HUDEP-2 (cell line): Measurements from ENCODE around the gene MTNR1B.

ENCODE experiments used
- DNase-seq, 76 experiments: peaks; one replicate each; lab custom pipeline; 2025; ENCODE audit not compliant: unreplicated experiment in 76 of 76; lab: John Stamatoyannopoulos, UW

MTNR1B gene

DNA sequence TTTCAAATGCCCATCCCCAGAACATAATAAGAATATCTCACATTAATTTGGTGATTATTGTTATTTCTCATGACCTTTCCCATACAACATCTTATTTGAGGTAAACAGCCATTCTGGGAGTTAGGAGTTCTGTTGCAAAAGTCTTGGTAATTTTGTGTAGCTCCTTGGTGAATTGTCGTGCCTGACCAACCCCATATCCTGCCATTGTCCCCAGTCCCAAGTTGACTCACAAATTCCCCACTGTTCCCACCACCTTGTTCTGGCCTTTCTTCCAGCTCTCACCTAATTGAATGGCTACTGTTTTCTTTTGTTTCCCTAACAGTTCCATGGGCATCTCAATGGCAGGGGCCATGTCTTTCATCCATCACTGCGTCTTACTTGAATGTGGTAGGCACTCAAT is 8.0 kb downstream of the MTNR1B start:
- no peak for DNase-seq

DNA sequence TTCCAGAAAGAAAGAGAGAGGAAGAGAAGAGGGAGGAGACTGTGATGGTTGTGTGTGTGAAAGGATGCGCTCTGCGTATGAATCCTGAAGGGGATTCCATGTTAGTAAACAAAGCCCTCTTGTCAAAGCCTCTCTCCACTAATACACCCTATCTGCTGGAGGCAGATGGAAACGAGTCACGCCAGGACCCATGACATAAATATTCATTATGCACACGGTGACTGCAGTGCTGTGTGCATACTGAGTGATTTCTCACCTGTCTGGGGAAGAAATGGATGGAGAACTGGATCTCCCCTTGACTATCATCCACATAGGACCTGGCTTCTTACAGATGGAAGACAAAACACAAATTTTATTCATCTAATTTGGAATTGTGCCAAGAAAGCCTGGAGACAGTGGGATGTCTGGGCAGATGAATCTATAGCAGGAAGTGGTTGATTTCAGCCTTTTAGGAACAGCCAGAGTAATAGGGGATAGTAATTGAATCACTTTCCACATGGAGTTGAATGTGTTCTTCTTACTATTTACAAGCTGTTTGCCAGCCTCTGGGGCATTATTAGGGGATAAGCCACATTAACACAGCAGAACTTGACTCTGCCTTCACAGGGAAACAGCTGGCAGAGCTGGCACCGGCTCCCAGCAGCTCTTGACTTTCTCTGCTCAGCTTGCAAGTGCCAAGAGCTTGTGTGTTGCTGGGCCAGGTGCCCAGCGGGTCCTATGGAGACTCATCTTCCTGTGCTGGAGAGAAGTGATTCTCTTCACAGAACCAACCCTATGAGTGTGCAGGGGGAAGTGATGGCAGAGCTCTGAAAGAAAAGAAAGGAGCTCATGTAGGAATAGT is 9.0 kb downstream of the MTNR1B start:
- no peak for DNase-seq

GRCh38 chr11:92979176-92979575 is 9.7 kb downstream of the MTNR1B start:
- no peak for DNase-seq

DNA sequence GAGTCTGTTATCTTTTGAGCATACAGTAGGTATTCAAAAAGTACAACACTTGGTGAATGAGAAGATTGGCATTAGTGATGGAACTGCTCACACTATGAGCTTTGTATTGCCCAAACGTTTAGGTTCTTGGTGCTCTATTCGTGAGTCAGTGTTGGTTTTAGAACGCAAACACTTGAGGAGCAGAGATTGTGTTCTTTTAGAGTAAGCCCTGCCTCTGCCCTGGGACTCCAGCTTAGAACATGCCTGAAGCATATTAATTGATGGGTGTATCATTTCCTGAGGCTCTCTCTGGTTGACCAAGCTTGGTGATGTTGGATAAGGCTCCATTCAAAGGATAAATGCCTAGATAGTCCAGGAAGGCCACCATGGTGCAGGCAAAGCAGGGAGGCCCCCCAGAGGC is 10.9 kb downstream of the MTNR1B start:
- DNase-seq: no peak

DNA sequence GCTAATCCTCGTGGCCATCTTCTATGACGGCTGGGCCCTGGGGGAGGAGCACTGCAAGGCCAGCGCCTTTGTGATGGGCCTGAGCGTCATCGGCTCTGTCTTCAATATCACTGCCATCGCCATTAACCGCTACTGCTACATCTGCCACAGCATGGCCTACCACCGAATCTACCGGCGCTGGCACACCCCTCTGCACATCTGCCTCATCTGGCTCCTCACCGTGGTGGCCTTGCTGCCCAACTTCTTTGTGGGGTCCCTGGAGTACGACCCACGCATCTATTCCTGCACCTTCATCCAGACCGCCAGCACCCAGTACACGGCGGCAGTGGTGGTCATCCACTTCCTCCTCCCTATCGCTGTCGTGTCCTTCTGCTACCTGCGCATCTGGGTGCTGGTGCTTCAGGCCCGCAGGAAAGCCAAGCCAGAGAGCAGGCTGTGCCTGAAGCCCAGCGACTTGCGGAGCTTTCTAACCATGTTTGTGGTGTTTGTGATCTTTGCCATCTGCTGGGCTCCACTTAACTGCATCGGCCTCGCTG is 12.1 kb downstream of the MTNR1B start:
- no peak for DNase-seq

- DNase-seq: no peak
These were observed 17.1 kb downstream of the MTNR1B start for GRCh38 chr11:92986585-92986984.

- DNase-seq: no peak
These were observed 23.6 kb downstream of the MTNR1B start for GRCh38 chr11:92993004-92993403.

- DNase-seq: peak in 37 of 76 experiments; percentile 6 to 77 (median 20)
These were observed 31.3 kb downstream of the MTNR1B start for GRCh38 chr11:93000511-93001476.

GRCh38 chr11:93001806-93002205 is 32.4 kb downstream of the MTNR1B start:
- DNase-seq: no peak

DNA sequence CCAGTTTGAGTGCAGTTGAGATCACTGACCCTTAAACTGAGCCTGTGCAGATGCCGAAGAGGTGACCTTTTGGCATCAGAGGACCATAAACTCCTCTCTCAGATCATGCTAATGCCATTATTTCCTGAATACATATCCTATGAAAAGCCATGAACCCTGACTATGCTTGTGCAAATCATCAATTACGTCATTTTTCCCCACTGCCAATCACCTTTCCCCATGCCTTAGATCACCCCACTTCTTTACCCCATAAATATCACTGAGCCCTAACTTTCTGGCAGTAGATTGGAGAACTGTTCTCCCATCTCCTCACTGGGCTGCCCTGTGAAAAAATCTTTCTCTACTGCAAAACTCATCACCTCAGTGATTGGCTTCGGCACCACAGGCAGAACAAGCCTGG is 32.9 kb downstream of the MTNR1B start:
- DNase-seq: no peak

GRCh38 chr11:93005239-93005638 is 35.8 kb downstream of the MTNR1B start:
- DNase-seq: no peak

- no peak for DNase-seq
These were observed 44.2 kb downstream of the MTNR1B start for GRCh38 chr11:93013646-93014045.

DNA sequence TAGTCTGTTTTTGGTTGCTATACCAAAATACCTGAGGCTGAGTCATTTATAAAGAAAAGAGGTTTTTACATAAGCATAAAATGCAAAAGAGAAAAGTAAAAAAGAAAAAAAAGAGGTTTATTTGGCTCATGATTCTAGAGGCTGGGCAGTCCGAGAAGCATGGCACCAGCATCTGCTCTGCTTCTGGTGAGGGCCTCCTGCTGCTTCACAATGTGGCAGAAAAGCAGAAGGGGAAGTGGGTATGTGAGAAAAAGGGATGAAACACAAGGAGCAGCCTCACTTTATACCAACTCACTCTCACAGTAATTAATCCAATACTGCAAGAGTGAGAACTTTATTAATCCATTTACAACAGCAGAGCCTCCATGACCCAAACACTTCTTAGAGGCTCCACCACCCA is 47.1 kb downstream of the MTNR1B start:
- no peak for DNase-seq

- DNase-seq: peak in 2 of 76 experiments; percentile 1 to 8
These were observed 48.6 kb downstream of the MTNR1B start for GRCh38 chr11:93017821-93018690.

GRCh38 chr11:93020248-93021046 is 51.0 kb downstream of the MTNR1B start:
- DNase-seq: no peak

DNA sequence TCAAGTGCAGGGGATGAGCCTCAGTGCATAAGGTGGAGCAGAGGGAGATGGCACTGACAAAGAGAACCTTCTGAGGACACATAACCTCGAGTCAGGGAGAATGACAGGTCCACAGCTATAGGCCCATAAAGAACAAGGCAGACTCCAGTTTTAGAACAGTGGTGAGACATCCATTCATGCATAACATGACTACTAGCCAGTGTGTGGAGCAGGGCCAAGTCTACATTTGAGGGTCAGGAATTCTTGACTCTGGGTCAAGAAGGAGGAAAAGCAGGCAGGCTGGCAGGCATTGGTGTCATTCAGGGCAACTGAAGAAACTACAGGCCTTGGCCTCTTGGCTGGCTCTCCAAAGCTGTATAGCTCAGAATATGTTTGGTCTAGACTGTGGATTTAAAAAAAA is 54.9 kb downstream of the MTNR1B start:
- DNase-seq: no peak

DNA sequence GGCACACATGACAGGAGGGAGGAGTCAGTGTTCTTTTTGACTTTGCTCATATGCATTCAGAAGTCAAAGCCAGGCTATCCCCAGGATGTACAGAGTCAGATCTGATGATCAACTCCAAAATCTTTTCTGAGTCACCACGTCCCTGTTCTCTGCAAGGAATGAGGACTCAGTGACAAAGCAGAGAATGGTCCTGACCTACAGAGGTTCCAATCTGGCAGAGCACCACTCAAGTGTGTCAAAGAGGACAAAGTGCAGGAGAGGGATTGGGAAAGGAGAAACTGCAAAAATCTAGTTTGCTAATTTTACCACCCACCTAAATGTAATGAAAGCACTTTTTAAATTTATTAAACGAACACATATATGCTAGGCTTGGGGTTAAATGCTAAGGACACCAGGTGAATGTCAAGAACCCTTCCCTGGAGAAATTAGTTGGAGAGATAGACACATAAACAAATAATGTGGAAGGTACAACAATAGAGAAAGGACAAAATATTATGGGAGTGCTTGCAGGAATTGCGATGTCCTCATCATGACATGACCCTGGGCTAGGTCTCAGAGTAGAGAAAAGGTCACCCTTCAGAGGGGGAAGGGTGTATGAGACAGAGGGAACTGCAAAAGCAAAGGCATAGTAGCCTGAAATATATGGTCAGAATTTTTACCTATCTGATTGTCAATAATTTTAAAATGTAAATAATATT is 56.3 kb downstream of the MTNR1B start:
- DNase-seq: no peak

GRCh38 chr11:93028960-93029522 is 59.6 kb downstream of the MTNR1B start:
- no peak for DNase-seq

- DNase-seq: no peak
These were observed 61.9 kb downstream of the MTNR1B start for GRCh38 chr11:93031386-93031785.
